Left ventricle myocardium inferior (tissue), 1 donor: ENCODE measurements around the gene NOP10. TPM values are rescaled to one million over a fixed set of nuclear protein-coding genes. Genes with fewer than 3 reads are reported as not detected.

Experiments used
- DNase-seq: peaks from one replicate; pipeline ENCODE4 v3.0.0-alpha.2; 2020
- H3K27ac ChIP-seq: fragments of 200-600 bp; replicated peaks from 2 replicates; pipeline ENCODE4 v1.8.0; 2021
- H3K27me3 ChIP-seq: fragments of 200-600 bp; 2 replicates; pipeline ENCODE4 v1.8.0; 2021; ENCODE audit warnings: low read depth
- H3K36me3 ChIP-seq: fragments of 200-600 bp; 2 replicates; pipeline ENCODE4 v1.8.0; 2021
- H3K4me1 ChIP-seq: fragments of 200-600 bp; 2 replicates; pipeline ENCODE4 v1.8.0; 2021
- H3K4me3 ChIP-seq: fragments of 200-600 bp; 2 replicates; pipeline ENCODE4 v1.8.0; 2021; ENCODE audit warnings: mild to moderate bottlenecking, moderate library complexity
- H3K9me3 ChIP-seq: fragments of 200-600 bp; replicated peaks from 2 replicates; pipeline ENCODE4 v1.8.0; 2021
- CTCF ChIP-seq: fragments of 200-600 bp; IDR thresholded peaks from 2 replicates; pipeline ENCODE4 v1.8.0; 2021; ENCODE audit warnings: antibody characterized with exemption, mild to moderate bottlenecking, borderline replicate concordance
- intact Hi-C: fragments of 100-400 bp; cut with micrococcal nuclease; formaldehyde crosslinking; loops from one replicate; pipeline ENCODE4 v1.11.0; 2022
- total RNA-seq: library from RNA; stranded (reverse); fragmentation: NEBNext Ultra II Directional; extraction: Animal tissue kit (Norgen Biotek cat#: 25700); gene quantifications from one replicate; pipeline ENCODE4 v1.2.1, GENCODE V29; 2021
- donor health status: DM: no; HTN: yes; CAD: no; lungs with severe emphysema.

The NOP10 gene
- total RNA-seq, 1 donor from 2014 or later: 140 TPM

- Histone ChIP-seq H3K27me3 (no peaks in the 10 kb centered on the region), H3K9me3 (no peaks in the 10 kb centered on the region), H3K4me3 (peak overlapping the region; percentile 86), H3K36me3 (peaks cover 20% of the 10 kb centered on the region), H3K27ac (peak overlapping the region; percentile 94), H3K4me1 (peaks cover 65% of the 10 kb centered on the region)
- no peak for TF ChIP-seq CTCF
- intact Hi-C loops: no loop called here
- DNase-seq: no peak
These were observed 6.5 kb downstream of the NOP10 start for GRCh38 chr15:34336231-34336990.

GRCh38 chr15:34335176-34336032, 7.5 kb downstream of the NOP10 start:
- TF ChIP-seq CTCF: no peak
- DNase-seq: no peak
- Histone ChIP-seq H3K9me3 (no peaks in the 10 kb centered on the region), H3K27ac (peak overlapping the region; percentile 94), H3K4me1 (peaks cover 57% of the 10 kb centered on the region), H3K4me3 (peak overlapping the region; percentile 86), H3K27me3 (no peaks in the 10 kb centered on the region), H3K36me3 (peaks cover 10% of the 10 kb centered on the region)
- intact Hi-C loops: no loop called here

- Histone ChIP-seq H3K9me3 (no peaks in the 10 kb centered on the region), H3K27ac (peak overlapping the region; percentile 94), H3K4me1 (peaks cover 57% of the 10 kb centered on the region), H3K27me3 (no peaks in the 10 kb centered on the region), H3K4me3 (peak overlapping the region; percentile 86), H3K36me3 (peaks cover 5% of the 10 kb centered on the region)
- no peak for TF ChIP-seq CTCF
- no peak for DNase-seq
- intact Hi-C loops: no loop called here
These were observed 8.3 kb downstream of the NOP10 start for GRCh38 chr15:34334672-34335071.

GRCh38 chr15:34332553-34333120, 10.3 kb downstream of the NOP10 start:
- DNase-seq: no peak
- H3K27me3 ChIP-seq: no peaks in the 10 kb centered on the region
- peaks cover 5% of the 10 kb centered on the region for H3K36me3 ChIP-seq
- no peak overlapping the region for H3K27ac ChIP-seq
- intact Hi-C loops: no loop called here
- no peak for TF ChIP-seq CTCF
- H3K4me3 ChIP-seq: no peak overlapping the region
- no peaks in the 10 kb centered on the region for H3K9me3 ChIP-seq
- H3K4me1 ChIP-seq: peaks cover 62% of the 10 kb centered on the region

GRCh38 chr15:34331809-34332208, 11.1 kb downstream of the NOP10 start:
- Histone ChIP-seq H3K36me3 (peaks cover 5% of the 10 kb centered on the region), H3K4me3 (no peak overlapping the region), H3K27me3 (no peaks in the 10 kb centered on the region), H3K9me3 (no peaks in the 10 kb centered on the region), H3K4me1 (peaks cover 56% of the 10 kb centered on the region), H3K27ac (no peak overlapping the region)
- no peak for TF ChIP-seq CTCF
- DNase-seq: no peak
- intact Hi-C loops: no loop called here
